ENCODE data around the gene CGNL1. TPM values are rescaled to one million over a fixed set of nuclear protein-coding genes. Genes with fewer than 3 reads are reported as not detected.

The CGNL1 gene
- total and polyA plus RNA-seq, 8 donors: 7.3 to 35.8 (median 24.2) TPM

GRCh38 chr15:57391537-57391936 is 15.2 kb downstream of the CGNL1 start:
- Histone ChIP-seq H3K27ac (no peak overlapping the region), H3K4me3 (no peak overlapping the region), H3K27me3 (no peaks in the 10 kb centered on the region), H3K4me1 (peaks cover 0 to 18% (median 15%) of the 10 kb centered on the region in 3 donors), H3K36me3 (no peaks in the 10 kb centered on the region), H3K9me3 (no peaks in the 10 kb centered on the region)
- no peak for ATAC-seq
- intact Hi-C loops (cut with DNase I): no loop called here
- no peak for TF ChIP-seq CTCF (IDR thresholded peaks at IDR 0.05)
- no peak for DNase-seq
- no peak for FAIRE-seq
- 92 to 94% methylated on average over 2 of the region's 2 CpGs for WGBS, 2 donors

GRCh38 chr15:57393061-57393460 is 16.8 kb downstream of the CGNL1 start:
- no peak overlapping the region for H3K27ac ChIP-seq
- no peaks in the 10 kb centered on the region for H3K9me3 ChIP-seq
- H3K36me3 ChIP-seq: no peaks in the 10 kb centered on the region
- FAIRE-seq (no peak), ATAC-seq (no peak), DNase-seq (no peak)
- no peak overlapping the region for H3K4me3 ChIP-seq
- no peaks in the 10 kb centered on the region for H3K27me3 ChIP-seq
- intact Hi-C loops (cut with DNase I): no loop called here
- peaks cover 0 to 14% (median 8%) of the 10 kb centered on the region in 3 donors for H3K4me1 ChIP-seq
- WGBS, 2 donors: 61 to 67% methylated on average over 2 of the region's 2 CpGs
- TF ChIP-seq CTCF (IDR thresholded peaks at IDR 0.05): no peak

GRCh38 chr15:57395292-57395691 is 19.0 kb downstream of the CGNL1 start:
- Histone ChIP-seq H3K27me3 (no peaks in the 10 kb centered on the region), H3K27ac (no peak overlapping the region), H3K4me1 (peaks cover 0 to 11% (median 0%) of the 10 kb centered on the region in 3 donors), H3K4me3 (no peak overlapping the region), H3K9me3 (no peaks in the 10 kb centered on the region), H3K36me3 (no peaks in the 10 kb centered on the region)
- intact Hi-C loops (cut with DNase I): no loop called here
- DNase-seq (no peak), FAIRE-seq (no peak), ATAC-seq (peak; percentile 43 to 70 (median 63))
- 55 to 57% methylated on average over 6 of the region's 6 CpGs for WGBS, 2 donors
- no peak for TF ChIP-seq CTCF (IDR thresholded peaks at IDR 0.05)

- TF ChIP-seq CTCF (IDR thresholded peaks at IDR 0.05): no peak
- DNase-seq (no peak), ATAC-seq (peak in 2 of 4 donors; percentile 16 to 25), FAIRE-seq (no peak)
- no peaks in the 10 kb centered on the region for H3K9me3 ChIP-seq
- H3K36me3 ChIP-seq: no peaks in the 10 kb centered on the region
- H3K27me3 ChIP-seq: no peaks in the 10 kb centered on the region
- peaks cover 0 to 6% (median 0%) of the 10 kb centered on the region in 3 donors for H3K4me1 ChIP-seq
- no peak overlapping the region for H3K4me3 ChIP-seq
- WGBS, 2 donors: 65 to 72% methylated on average over 6 of the region's 6 CpGs
- intact Hi-C loops (cut with DNase I): no loop called here
- no peak overlapping the region for H3K27ac ChIP-seq
Observed at GRCh38 chr15:57398336-57398735, 22.0 kb downstream of the CGNL1 start.

- WGBS, 2 donors: 97 to 98% methylated on average over 1 of the region's 1 CpG
- Histone ChIP-seq H3K4me3 (no peak overlapping the region), H3K27me3 (no peaks in the 10 kb centered on the region), H3K9me3 (no peaks in the 10 kb centered on the region), H3K4me1 (peaks cover 0 to 6% (median 0%) of the 10 kb centered on the region in 3 donors), H3K36me3 (no peaks in the 10 kb centered on the region), H3K27ac (no peak overlapping the region)
- intact Hi-C loops (cut with DNase I): no loop called here
- DNase-seq (no peak), FAIRE-seq (no peak), ATAC-seq (no peak)
- no peak for TF ChIP-seq CTCF (IDR thresholded peaks at IDR 0.05)
Observed at GRCh38 chr15:57401546-57401945, 25.2 kb downstream of the CGNL1 start.
